PFSK-1 (cell line): ENCODE results near the gene KHDC4.

Experiments used
- POLR2AphosphoS5 ChIP-seq: IDR thresholded peaks from 2 replicates; pipeline ENCODE4 v1.6.1; 2012; ENCODE audit warnings: low read depth, mild to moderate bottlenecking, control low read depth, low read length, moderate library complexity
- SIN3A ChIP-seq: IDR thresholded peaks from 2 replicates; pipeline ENCODE4 v1.6.1; 2012; ENCODE audit warnings: mild to moderate bottlenecking, low read length, moderate library complexity, borderline replicate concordance; ENCODE audit not compliant: insufficient read depth
- TAF1 ChIP-seq: IDR thresholded peaks from 2 replicates; pipeline ENCODE4 v1.6.1; 2012; ENCODE audit warnings: low read length, control low read depth, borderline replicate concordance; ENCODE audit not compliant: insufficient read depth

DNA sequence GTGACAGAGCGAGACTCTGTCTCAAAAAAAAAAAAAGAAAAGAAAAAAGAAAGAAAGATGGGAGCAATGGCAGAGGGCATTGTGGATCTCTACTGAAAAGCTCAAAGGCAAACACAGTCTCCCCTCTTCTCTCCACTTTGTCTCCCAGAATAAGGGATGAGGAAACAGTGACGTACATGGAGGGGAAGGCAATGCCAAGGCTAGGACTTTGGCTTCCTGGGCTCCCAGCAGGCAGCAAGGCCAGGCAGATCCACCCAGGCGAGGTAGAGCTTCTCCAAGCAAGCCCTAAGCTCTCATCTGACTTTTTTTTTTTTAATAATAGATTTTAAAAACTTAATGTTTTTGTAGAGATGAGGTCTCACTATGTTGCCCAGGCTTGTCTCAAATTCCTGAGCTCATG is 39.5 kb upstream of the KHDC4 start:
- TF ChIP-seq TAF1 (no peak), POLR2AphosphoS5 (no peak), SIN3A (no peak)
